Eye (tissue), 1 donor: ENCODE results near the gene PTPRK.

Experiments
- DNase-seq: peaks from one replicate; pipeline ENCODE4 v3.0.0-alpha.2; 2015

Gene PTPRK

GRCh38 chr6:128063850-128064539 is 456.4 kb downstream of the PTPRK start:
- no peak for DNase-seq

GRCh38 chr6:128062882-128063603 is 457.4 kb downstream of the PTPRK start:
- DNase-seq: no peak

- no peak for DNase-seq
Measured at GRCh38 chr6:128057946-128058345, 462.5 kb downstream of the PTPRK start.

- no peak for DNase-seq
Measured at GRCh38 chr6:128057541-128057940, 462.9 kb downstream of the PTPRK start.

GRCh38 chr6:128053109-128053508 is 467.3 kb downstream of the PTPRK start:
- no peak for DNase-seq

- DNase-seq: no peak
Measured at GRCh38 chr6:128047989-128048388, 472.4 kb downstream of the PTPRK start.

GRCh38 chr6:128046033-128046432 is 474.4 kb downstream of the PTPRK start:
- DNase-seq: no peak

GRCh38 chr6:128039543-128039942 is 480.9 kb downstream of the PTPRK start:
- no peak for DNase-seq

- DNase-seq: no peak
Measured at GRCh38 chr6:128036808-128037570, 483.4 kb downstream of the PTPRK start.

- DNase-seq: no peak
Measured at GRCh38 chr6:128033156-128033555, 487.2 kb downstream of the PTPRK start.

- no peak for DNase-seq
Measured at GRCh38 chr6:128032042-128032441, 488.4 kb downstream of the PTPRK start.

GRCh38 chr6:128029826-128030225 is 490.6 kb downstream of the PTPRK start:
- no peak for DNase-seq

GRCh38 chr6:128028183-128028582 is 492.2 kb downstream of the PTPRK start:
- no peak for DNase-seq

GRCh38 chr6:128025478-128025877 is 494.9 kb downstream of the PTPRK start:
- DNase-seq: no peak

- DNase-seq: no peak
Measured at GRCh38 chr6:128024969-128025368, 495.4 kb downstream of the PTPRK start.

GRCh38 chr6:128024046-128024445 is 496.4 kb downstream of the PTPRK start:
- DNase-seq: no peak

GRCh38 chr6:128018821-128019220 is 501.6 kb downstream of the PTPRK start:
- no peak for DNase-seq

GRCh38 chr6:128017288-128017687 is 503.1 kb downstream of the PTPRK start:
- no peak for DNase-seq

GRCh38 chr6:128007658-128008057 is 512.7 kb downstream of the PTPRK start:
- DNase-seq: no peak

- DNase-seq: no peak
Measured at GRCh38 chr6:128005009-128005408, 515.4 kb downstream of the PTPRK start.

GRCh38 chr6:128000363-128000762 is 520.0 kb downstream of the PTPRK start:
- no peak for DNase-seq

- peak; percentile 10 for DNase-seq
Measured at GRCh38 chr6:127998985-127999384, 521.4 kb downstream of the PTPRK start.

- no peak for DNase-seq
Measured at GRCh38 chr6:127997496-127998164, 522.8 kb downstream of the PTPRK start.
